ENCODE data around the gene RDH11. TPM values are rescaled to one million over a fixed set of nuclear protein-coding genes. Genes with fewer than 3 reads are reported as not detected.

The RDH11 gene
- total RNA-seq, 4 donors from 2014 or later = 19.1 to 90.1 (median 39.0) TPM

DNA sequence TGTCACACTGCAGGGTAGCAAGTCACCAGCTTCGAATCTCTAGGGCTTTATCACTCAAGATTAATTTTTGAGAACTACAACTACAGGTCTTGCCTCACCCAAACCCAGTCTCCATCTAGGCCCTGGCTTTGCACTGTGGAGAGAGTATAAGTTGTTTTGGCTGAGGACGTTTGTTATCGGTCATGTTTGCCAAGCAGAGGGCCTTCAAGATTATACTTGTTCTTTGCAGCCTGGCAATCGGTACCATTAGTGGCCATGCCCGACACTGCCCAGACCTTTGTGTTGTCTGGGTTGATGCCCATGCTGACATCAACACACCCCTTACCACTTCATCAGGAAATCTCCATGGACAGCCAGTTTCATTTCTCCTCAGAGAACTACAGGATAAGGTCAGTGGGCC, 50.1 kb downstream of the RDH11 start:
- H3K4me3 ChIP-seq = no peak overlapping the region
- H3K4me1 ChIP-seq = no peaks in the 10 kb centered on the region
- intact Hi-C loops (cut with DNase I; ENCODE audit: low total_unique reads) = no loop called here
- no peaks in the 10 kb centered on the region for H3K36me3 ChIP-seq
- TF ChIP-seq, protein P1, sequence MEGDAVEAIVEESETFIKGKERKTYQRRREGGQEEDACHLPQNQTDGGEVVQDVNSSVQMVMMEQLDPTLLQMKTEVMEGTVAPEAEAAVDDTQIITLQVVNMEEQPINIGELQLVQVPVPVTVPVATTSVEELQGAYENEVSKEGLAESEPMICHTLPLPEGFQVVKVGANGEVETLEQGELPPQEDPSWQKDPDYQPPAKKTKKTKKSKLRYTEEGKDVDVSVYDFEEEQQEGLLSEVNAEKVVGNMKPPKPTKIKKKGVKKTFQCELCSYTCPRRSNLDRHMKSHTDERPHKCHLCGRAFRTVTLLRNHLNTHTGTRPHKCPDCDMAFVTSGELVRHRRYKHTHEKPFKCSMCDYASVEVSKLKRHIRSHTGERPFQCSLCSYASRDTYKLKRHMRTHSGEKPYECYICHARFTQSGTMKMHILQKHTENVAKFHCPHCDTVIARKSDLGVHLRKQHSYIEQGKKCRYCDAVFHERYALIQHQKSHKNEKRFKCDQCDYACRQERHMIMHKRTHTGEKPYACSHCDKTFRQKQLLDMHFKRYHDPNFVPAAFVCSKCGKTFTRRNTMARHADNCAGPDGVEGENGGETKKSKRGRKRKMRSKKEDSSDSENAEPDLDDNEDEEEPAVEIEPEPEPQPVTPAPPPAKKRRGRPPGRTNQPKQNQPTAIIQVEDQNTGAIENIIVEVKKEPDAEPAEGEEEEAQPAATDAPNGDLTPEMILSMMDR (IDR thresholded peaks at IDR 0.05) = no peak
- TF ChIP-seq POLR2A (IDR thresholded peaks at IDR 0.05) = no peak
- no peaks in the 10 kb centered on the region for H3K9me3 ChIP-seq
- no peak overlapping the region for H3K27ac ChIP-seq
- no peaks in the 10 kb centered on the region for H3K27me3 ChIP-seq
- no peak for DNase-seq

DNA sequence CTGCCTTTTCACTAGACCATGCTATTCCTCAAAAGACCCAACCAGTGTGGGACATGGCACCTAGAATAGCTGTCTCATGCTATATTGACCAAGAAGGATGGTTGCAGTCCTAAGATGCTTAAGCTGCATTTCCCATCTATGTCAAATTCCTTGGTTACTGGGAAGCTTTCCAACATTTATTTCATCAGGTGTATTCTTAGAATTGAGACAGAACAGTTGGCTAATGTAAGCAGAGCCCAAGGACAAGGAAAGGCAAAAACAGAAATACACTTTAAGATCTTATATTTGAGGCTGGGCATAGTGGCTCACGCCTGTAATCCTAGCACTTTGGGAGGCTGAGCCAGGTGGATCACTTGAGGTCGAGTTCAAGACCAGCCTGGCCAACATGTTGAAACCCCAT, 51.1 kb downstream of the RDH11 start:
- intact Hi-C loops (cut with DNase I; ENCODE audit: low total_unique reads) = no loop called here
- Histone ChIP-seq H3K27me3 (no peaks in the 10 kb centered on the region), H3K27ac (no peak overlapping the region), H3K9me3 (no peaks in the 10 kb centered on the region), H3K4me3 (no peak overlapping the region), H3K36me3 (no peaks in the 10 kb centered on the region), H3K4me1 (no peaks in the 10 kb centered on the region)
- TF ChIP-seq, protein P1 (IDR thresholded peaks at IDR 0.05) = no peak
- no peak for TF ChIP-seq POLR2A (IDR thresholded peaks at IDR 0.05)
- DNase-seq = no peak

DNA sequence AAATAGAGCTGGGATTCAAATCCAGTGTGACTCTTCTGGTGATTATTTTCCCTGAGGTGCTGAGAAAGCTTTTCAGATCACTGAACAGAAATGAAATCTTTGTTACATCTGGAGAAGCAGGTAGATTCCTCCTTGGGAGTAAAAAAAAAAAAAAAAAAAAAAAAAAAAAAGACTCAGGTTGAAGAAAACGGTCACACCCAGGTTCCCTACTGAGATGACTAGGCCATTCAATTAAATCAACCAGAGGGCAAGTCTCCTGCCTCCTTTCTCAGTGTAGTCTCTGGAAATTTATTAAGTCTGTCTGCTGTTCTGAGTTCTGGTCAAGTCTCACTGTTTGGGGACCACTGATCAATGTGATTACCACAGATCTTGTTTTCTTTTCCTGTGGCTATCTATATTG, 51.9 kb downstream of the RDH11 start:
- Histone ChIP-seq H3K4me1 (no peaks in the 10 kb centered on the region), H3K27ac (no peak overlapping the region), H3K4me3 (no peak overlapping the region), H3K9me3 (no peaks in the 10 kb centered on the region), H3K27me3 (no peaks in the 10 kb centered on the region), H3K36me3 (no peaks in the 10 kb centered on the region)
- no peak for TF ChIP-seq POLR2A (IDR thresholded peaks at IDR 0.05)
- TF ChIP-seq, protein P1 (IDR thresholded peaks at IDR 0.05) = no peak
- intact Hi-C loops (cut with DNase I; ENCODE audit: low total_unique reads) = no loop called here
- DNase-seq = no peak

DNA sequence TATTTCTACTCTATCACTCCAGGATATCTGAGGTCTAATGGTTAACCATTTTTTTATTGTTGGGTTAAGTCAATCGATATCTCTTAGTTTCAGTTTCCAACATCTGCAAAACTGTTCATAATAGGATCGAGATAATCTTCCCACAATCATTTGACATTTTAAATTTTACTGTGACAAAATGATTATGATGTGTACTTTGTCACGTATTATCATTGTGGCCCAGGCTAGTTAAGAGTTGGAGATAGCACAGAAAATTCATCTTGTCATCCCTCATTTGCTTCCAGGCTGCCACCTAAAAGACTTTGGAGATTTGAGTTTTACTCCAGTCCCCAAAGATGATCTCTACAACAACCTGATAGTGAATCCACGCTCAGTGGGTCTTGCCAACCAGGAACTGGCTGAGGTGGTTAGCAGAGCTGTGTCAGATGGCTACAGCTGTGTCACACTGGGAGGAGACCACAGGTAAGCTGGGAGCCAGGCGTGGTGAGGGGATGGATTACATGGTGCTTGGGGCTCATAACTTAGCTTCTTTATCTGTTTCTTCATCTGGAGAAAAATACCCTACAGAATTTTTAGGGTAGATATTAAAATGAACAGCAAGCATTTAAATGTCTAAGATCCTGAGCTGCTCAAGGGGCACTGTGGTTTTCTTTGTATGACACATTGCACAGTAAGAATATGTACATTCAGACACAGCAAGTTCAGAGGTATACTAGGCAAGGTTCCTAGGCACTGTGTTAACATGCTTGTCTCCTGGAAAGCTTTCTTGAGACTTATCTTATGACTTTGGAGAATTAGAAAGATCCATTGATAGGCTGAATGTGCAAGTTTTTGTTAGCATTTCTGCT, 53.4 kb downstream of the RDH11 start:
- no peak for DNase-seq
- intact Hi-C loops (cut with DNase I; ENCODE audit: low total_unique reads) = no loop called here
- H3K36me3 ChIP-seq = no peaks in the 10 kb centered on the region
- H3K27ac ChIP-seq = no peak overlapping the region
- no peaks in the 10 kb centered on the region for H3K27me3 ChIP-seq
- no peaks in the 10 kb centered on the region for H3K9me3 ChIP-seq
- TF ChIP-seq, protein P1 (IDR thresholded peaks at IDR 0.05) = no peak
- no peak for TF ChIP-seq POLR2A (IDR thresholded peaks at IDR 0.05)
- no peak overlapping the region for H3K4me3 ChIP-seq
- H3K4me1 ChIP-seq = no peaks in the 10 kb centered on the region

DNA sequence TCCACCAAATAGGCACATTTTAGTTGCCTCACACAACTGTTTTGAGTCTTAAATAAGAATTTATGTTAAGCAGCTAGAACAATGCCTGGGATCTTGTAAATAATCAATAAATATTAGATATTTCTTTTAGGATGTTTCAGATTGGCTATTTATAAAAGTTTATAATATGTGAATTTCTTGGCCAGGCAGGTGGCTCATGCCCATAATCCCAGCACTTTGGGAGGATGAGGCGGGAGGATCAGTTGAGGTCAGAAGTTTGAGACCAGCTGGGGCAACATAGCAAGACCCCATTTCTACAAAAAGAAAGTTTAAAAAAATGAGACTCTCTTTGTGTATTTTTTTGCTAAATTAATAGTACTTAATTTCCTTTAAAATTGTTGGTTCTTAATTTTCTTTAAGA, 54.1 kb downstream of the RDH11 start:
- no peak for DNase-seq
- Histone ChIP-seq H3K9me3 (no peaks in the 10 kb centered on the region), H3K27ac (no peak overlapping the region), H3K27me3 (no peaks in the 10 kb centered on the region), H3K4me1 (no peaks in the 10 kb centered on the region), H3K36me3 (no peaks in the 10 kb centered on the region), H3K4me3 (no peak overlapping the region)
- no peak for TF ChIP-seq POLR2A (IDR thresholded peaks at IDR 0.05)
- TF ChIP-seq, protein P1 (IDR thresholded peaks at IDR 0.05) = no peak
- intact Hi-C loops (cut with DNase I; ENCODE audit: low total_unique reads) = no loop called here
